Hematopoietic multipotent progenitor cell (in vitro differentiated cells): ENCODE data around the gene RARRES1. TPM values are rescaled to one million over a fixed set of nuclear protein-coding genes. Genes with fewer than 3 reads are reported as not detected.

Source experiments
- DNase-seq, 3 donors: peaks; one replicate each; pipeline ENCODE4 v3.0.0-alpha.2; 2011 to 2015; ENCODE audit warnings: low read depth in 2 of 3, low spot score in 2 of 3
- total RNA-seq: library from RNA; depleted of rRNA; stranded (reverse); fragments of >200 nt; gene quantifications from one replicate; pipeline ENCODE4 v1.2.3, GENCODE V29; 2012

Gene RARRES1
- total RNA-seq, 1 donor, result 0.81 TPM

- DNase-seq, result no peak
Observed at GRCh38 chr3:158766364-158766763, 34.1 kb upstream of the RARRES1 start.

GRCh38 chr3:158765518-158766205, 33.4 kb upstream of the RARRES1 start:
- no peak for DNase-seq

GRCh38 chr3:158763421-158763820, 31.2 kb upstream of the RARRES1 start:
- DNase-seq, result no peak

- no peak for DNase-seq
Observed at GRCh38 chr3:158762701-158763100, 30.4 kb upstream of the RARRES1 start.

- DNase-seq, result no peak
Observed at GRCh38 chr3:158761350-158761749, 29.1 kb upstream of the RARRES1 start.

- no peak for DNase-seq
Observed at GRCh38 chr3:158755421-158755820, 23.2 kb upstream of the RARRES1 start.

- DNase-seq, result no peak
Observed at GRCh38 chr3:158753854-158754253, 21.6 kb upstream of the RARRES1 start.

GRCh38 chr3:158751316-158751715, 19.1 kb upstream of the RARRES1 start:
- no peak for DNase-seq

- DNase-seq, result no peak
Observed at GRCh38 chr3:158750016-158750415, 17.8 kb upstream of the RARRES1 start.

GRCh38 chr3:158749526-158749925, 17.3 kb upstream of the RARRES1 start:
- no peak for DNase-seq

- DNase-seq, result peak in 2 of 3 donors; percentile 33 to 43
Observed at GRCh38 chr3:158748237-158748828, 16.1 kb upstream of the RARRES1 start.

GRCh38 chr3:158747417-158747816, 15.2 kb upstream of the RARRES1 start:
- DNase-seq, result no peak

GRCh38 chr3:158745551-158745950, 13.3 kb upstream of the RARRES1 start:
- DNase-seq, result no peak

GRCh38 chr3:158744567-158745288, 12.5 kb upstream of the RARRES1 start:
- DNase-seq, result no peak

- DNase-seq, result peak in 2 of 3 donors; percentile 34 to 48
Observed at GRCh38 chr3:158743664-158744566, 11.7 kb upstream of the RARRES1 start.

- no peak for DNase-seq
Observed at GRCh38 chr3:158742871-158743663, 10.8 kb upstream of the RARRES1 start.

- DNase-seq, result no peak
Observed at GRCh38 chr3:158739661-158740060, 7.4 kb upstream of the RARRES1 start.

GRCh38 chr3:158739078-158739477, 6.8 kb upstream of the RARRES1 start:
- no peak for DNase-seq

GRCh38 chr3:158738653-158739052, 6.4 kb upstream of the RARRES1 start:
- no peak for DNase-seq

- no peak for DNase-seq
Observed at GRCh38 chr3:158737976-158738615, 5.8 kb upstream of the RARRES1 start.
